ENCODE results near the gene INTU.
"Not testable (repeated sequence)": the region's sequence is repeated elsewhere in the genome, so short reads cannot be mapped to it uniquely, and the experiment has no call there.

Gene INTU

DNA sequence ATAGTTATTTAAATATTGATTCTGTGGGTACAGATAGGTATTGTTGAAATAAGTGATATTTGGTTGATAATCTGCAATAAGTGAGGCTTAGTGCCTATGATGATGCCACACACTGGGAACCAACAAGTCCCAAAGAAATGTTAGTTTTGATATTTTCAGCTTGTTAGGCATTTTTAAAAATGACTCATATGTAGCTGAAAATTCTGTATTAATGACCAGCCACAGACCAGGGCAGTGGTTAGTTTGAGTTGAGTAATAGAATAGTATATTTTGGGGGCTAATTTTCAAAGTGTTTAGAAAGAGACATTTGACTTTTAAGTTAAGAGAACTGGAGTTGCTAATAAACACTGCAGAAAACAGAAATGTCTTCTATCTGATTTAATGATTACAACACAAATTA lies 9.4 kb downstream of the INTU start:
- in situ Hi-C loops (cut with HindIII; ENCODE audit: low sequenced_read_pairs), result no loop called here

DNA sequence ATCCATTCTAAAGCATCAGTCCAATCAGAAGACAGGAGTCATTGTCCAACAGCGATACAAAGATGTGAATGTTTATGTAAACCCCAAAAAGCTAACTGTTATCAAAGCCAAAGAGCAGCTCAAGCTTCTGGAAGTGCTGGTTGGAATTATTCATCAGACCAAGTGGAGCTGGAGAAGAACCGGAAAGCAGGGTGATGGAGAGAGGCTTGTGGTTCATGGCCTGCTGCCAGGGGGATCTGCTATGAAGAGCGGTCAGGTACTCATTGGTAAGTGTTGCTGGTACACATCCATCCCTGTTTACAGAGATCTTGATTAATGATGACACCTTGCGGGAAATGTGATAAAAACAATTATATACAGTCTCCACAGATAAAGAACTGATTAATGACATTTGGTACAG lies 11.0 kb downstream of the INTU start:
- in situ Hi-C loops (cut with HindIII; ENCODE audit: low sequenced_read_pairs), result no loop called here

DNA sequence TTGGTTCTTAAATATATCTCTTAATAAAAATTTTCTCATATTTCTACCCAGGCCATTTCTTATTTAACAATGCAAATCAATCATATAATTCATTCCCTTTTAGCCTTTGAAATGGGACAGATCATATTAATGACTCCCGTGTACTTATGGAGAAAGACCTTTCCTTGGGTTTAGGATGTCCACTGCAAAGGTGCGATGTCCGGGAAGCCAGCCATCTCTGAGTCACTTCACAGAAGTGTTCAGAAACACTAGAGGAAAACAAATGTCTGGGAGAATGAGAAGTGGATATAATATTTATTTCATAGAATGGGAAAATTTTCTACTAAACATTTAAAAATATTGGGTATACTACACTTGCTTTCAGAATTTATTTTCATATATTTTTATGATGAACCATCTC lies 15.3 kb downstream of the INTU start:
- in situ Hi-C loops (cut with HindIII; ENCODE audit: low sequenced_read_pairs), result no loop called here

DNA sequence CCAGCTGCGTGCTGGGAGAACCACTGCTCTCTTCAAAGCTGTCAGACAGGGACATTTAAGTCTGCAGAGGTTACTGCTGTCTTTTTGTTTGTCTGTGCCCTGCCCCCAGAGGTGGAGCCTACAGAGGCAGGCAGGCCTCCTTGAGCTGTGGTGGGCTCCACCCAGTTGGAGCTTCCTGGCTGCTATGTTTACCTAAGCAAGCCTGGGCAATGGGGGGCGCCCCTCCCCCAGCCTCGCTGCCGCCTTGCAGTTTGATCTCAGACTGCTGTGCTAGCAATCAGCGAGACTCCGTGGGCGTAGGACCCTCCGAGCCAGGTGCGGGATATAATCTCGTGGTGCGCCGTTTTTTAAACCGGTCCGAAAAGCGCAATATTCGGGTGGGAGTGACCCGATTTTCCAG lies 22.8 kb downstream of the INTU start:
- in situ Hi-C loops (cut with HindIII; ENCODE audit: low sequenced_read_pairs), result not testable (repeated sequence)

DNA sequence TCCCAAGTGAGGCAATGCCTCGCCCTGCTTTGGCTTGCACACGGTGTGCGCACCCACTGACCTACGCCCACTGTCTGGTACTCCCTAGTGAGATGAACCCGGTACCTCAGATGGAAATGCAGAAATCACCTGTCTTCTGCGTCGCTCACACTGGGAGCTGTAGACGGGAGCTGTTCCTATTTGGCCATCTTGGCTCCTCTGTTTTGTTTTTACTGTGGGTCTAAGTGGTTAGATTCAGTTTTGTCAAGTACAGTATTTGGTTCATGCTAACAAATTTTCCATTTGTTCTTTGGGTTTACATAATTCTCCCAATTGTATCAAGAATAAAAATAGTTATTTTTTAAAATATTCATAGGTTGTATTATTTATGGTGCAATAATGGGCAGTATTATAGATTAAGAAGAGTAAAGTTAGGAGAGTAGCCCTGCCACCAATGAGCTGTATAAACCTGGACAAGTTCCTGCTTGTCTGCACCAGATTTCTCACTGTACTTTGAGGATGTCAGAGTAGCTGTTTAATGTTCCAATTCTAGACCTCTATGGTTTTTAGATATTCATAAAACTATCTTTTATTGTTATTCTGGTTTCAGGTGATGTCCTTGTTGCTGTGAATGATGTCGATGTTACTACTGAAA lies 23.4 kb downstream of the INTU start:
- in situ Hi-C loops (cut with HindIII; ENCODE audit: low sequenced_read_pairs), result no loop called here

DNA sequence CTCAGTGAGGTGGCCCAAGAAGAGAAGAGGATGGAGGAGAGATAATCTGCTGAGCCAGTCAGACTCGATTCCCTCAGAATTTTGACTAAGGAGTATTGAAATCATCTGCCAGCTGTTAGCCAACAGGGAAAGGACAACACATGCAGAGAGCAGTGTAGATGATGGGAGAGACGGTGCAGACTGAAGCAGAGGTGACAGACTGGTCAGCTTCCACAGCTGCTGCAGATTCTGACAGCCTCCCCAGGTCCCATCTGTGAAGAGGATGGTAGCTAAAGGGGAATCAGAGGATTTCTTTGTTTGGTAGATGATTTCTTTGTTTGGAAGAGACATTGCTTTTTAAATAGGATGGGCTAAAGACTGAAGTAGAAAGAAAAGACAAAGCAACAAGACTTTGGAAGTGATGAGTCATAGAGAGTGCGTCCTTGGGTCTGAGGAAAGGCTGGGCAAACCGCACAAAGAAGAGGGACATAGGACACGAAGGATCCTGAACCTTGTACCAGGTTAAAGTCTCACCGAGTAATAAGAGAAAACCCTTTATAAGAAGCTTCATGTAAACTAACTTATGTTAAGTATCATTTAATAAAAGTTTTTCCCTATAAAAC lies 27.6 kb downstream of the INTU start:
- in situ Hi-C loops (cut with HindIII; ENCODE audit: low sequenced_read_pairs), result no loop called here

DNA sequence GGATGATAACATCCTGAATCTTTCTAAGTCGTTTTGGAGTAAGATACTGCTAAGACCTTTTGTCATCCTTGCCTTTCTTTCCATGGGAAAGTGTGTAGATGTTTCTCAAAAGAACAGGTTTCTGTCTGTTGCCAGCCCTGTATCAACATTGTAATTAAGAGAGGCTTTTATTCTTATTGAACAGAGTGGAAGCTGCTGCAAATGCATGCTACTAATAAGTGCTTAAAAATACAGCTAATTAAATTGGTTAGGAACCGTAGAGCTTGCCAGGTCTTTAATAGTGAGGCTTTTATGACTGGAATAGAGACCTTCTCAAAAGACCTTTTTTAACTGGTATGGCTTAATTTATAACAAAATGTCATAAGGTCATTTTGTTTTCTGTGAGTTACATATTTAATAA lies 34.4 kb downstream of the INTU start:
- in situ Hi-C loops (cut with HindIII; ENCODE audit: low sequenced_read_pairs), result no loop called here

DNA sequence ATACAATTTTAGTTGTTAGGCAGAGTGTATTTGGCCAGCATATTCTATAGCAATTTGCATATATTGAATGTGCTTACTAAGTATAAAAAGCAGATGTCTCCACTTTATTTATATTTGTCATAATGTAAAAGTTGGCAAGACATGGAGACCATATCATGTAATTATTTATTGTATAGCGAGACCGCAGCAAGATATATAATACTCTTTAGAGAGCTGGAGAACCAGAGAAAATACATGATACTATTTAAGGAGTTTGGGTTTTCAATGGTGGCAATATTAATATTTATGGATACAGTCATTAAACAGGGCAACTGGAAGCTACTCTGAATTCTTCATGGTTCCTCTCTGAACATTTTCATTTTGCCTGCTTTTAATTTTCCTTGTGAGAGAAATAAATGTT lies 35.0 kb downstream of the INTU start:
- in situ Hi-C loops (cut with HindIII; ENCODE audit: low sequenced_read_pairs), result no loop called here

DNA sequence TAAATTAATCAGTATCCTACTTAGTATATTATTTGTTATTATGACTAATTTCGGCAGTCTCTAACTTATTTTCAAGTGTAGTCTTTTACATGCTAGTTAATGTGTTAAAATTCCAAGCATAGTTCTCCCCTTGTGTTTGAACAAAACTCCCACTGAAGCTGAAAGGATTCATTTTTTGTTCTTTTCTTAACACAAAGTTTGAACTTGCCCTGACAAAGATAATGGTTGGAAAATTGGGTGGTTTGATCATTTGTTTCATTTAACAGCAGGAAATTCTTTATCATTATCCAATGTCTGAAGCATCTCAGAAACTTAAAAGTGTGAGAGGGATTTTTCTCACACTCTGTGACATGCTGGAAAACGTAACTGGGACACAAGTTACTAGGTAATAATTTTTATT lies 36.0 kb downstream of the INTU start:
- in situ Hi-C loops (cut with HindIII; ENCODE audit: low sequenced_read_pairs), result no loop called here

DNA sequence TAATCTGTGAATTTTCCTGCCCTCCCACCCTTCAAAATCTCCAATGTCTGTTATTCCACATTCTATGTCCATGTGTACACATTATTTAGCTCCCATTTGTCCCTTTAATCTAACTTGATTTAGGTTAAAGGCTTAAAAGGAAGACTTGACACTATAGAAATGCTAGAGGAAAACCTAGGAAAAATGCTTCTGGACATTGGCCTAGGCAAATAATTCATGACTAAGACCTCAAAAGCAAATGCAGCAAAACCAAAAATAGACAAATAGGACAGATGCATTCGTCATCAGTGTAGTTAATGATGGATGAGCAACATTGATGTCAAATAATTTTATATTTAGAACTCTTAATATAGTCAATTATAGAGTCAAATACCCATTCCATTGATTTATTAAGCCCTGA lies 36.9 kb downstream of the INTU start:
- in situ Hi-C loops (cut with HindIII; ENCODE audit: low sequenced_read_pairs), result no loop called here

DNA sequence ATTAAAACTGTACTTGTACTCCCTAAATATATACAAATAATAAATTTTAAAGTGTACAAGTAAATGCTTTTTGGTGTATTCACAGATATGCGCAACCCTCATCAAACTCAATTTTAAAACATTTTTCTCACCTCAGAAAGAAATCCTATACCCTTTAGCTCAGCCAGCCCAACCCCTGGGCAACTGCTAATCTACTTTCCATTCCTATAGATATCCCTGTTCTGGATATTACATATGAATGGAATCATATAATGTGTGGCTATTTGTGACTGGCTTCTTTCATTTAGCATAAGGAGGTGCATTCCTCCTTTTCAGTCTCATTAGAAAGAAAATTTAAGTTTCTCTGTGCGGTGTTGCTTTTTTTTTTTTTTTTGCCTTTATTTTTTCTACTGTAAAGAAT lies 39.4 kb downstream of the INTU start:
- in situ Hi-C loops (cut with HindIII; ENCODE audit: low sequenced_read_pairs), result no loop called here

DNA sequence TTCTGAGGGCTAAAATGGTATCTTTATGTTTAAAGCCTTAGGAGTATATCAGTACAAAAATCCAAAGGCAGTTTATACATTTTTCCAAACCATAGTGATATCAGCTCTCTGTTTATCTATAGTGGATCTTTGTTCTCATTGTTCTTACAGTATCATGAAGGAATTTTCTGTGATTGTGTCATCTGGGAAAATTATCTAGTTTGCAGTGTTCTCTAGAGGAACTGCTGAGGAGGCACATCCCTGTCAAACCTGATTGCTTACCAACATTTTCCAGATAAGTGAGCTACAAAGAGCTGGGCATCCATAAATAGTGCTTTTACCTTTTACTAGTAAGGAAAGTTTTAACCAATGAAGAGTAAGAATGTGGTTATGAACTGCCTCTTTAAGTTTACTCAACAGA lies 52.5 kb downstream of the INTU start:
- in situ Hi-C loops (cut with HindIII; ENCODE audit: low sequenced_read_pairs), result no loop called here

DNA sequence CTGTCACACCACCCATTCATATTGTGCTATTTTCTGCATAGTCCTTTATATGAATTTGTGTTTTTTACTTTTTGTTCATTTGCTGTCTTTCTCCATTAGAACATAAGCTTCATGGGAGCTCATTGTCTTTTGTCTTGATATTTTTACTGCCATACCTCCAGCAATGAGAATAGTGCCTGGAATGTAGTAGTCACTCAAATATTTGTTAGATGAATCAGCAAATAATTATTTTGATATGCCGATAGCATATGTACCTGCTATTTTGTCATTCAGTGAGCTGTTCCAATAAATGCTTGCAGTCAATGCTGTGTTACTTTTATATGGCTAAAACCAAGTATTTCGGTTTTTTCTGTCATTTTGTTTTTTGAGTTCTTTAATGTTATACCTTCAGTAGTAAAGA lies 53.9 kb downstream of the INTU start:
- in situ Hi-C loops (cut with HindIII; ENCODE audit: low sequenced_read_pairs), result no loop called here

DNA sequence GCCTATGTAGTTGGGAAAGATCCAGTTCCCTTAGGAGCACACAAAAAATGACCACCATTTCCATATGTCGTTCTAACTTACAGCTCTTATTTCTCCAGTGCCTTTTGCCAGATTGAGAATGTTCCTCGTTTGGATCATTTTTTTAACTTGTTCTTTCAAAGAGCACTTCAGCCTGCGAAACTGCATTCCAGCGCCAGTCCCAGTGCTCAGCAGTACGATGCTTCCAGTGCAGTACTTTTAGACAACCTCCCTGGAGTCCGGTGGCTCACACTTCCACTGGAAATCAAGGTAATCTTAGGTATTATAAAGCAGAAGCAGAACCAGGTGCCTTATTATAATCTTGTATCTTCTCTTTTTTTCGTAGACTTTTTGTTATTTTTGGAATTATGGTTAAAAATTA lies 54.8 kb downstream of the INTU start:
- in situ Hi-C loops (cut with HindIII; ENCODE audit: low sequenced_read_pairs), result no loop called here

DNA sequence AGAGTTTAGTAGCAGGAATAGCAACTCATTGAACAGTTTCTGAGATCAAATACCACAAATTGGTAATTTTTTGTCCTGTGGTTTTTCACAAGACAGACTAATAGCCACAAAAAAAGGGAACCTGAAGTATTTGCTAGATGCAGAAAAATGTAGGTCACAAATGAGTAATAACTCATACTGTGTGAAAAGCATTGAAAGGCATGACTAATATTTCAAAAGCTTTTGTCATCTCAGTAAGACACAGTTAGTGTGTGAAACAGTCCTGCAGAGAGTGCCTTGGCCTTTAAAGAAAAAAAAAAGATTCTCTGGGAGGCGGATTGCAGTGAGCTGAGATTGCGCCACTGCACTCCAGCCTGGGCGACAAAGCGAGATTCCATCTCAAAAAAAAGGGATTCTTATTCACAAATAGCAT lies 66.0 kb downstream of the INTU start:
- in situ Hi-C loops (cut with HindIII; ENCODE audit: low sequenced_read_pairs), result no loop called here

DNA sequence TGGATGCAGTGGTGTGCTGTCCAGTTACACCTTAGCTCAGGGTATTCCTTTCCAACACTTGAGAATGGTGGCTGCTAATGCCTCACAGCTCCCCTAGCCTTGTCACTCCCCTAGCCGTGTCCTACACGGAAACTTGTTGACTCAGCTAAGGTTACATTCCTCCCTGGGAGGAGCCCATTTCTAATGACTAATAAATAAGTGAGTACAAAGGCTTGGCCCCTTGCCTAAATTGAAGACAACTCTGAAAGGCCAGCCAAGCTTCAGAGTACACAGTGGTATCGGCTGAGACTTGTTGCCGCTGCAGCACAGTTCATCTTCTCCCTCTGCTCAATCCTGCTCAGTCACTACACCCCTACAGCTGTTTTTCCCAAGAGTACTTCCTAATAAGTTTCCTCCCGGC lies 76.2 kb downstream of the INTU start:
- in situ Hi-C loops (cut with HindIII; ENCODE audit: low sequenced_read_pairs), result no loop called here

DNA sequence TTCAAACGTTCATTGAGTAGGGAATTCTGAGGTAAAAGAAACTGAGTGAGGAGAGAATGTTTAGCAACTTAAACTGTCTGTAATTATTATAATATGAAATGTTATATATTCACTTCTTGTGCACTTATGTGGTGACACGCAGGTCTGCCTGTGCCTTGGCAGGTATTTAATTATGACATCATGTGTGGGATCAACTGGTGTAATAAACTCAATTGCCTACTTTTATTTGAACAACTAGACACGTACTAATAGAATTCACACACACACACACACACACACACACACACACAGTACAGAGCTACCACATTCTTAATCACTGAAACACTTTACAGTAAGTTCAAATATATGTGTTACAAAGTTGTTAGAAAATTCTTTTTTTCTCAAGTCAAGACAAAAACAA lies 76.7 kb downstream of the INTU start:
- in situ Hi-C loops (cut with HindIII; ENCODE audit: low sequenced_read_pairs), result no loop called here

DNA sequence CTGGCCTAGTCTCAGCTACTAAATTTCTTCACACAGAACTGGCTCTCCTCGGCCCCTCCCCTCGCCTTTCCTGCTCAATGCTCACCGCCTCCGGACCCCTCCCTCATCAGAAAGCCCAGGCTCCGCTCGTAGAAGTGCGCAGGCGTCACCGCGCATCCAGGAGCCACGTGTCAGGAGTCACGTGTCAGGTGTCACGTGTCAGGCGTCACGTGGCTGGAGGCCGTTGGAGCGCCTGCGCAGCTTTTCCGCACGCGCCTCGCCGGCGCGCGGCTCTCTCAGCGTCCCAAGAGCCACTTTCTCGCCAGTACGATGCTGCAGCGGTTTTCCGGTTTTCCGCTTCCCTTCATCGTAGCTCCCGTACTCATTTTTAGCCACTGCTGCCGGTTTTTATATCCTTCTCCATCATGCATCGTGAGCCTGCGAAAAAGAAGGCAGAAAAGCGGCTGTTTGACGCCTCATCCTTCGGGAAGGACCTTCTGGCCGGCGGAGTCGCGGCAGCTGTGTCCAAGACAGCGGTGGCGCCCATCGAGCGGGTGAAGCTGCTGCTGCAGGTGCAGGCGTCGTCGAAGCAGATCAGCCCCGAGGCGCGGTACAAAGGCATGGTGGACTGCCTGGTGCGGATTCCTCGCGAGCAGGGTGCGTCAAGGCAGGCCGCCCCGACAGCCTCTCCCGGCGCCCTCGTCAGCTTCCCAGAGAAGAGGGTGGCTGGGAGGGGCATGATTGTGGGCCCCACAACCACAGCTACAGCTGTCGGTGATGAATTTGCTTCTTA lies 97.6 kb downstream of the INTU start, which contains the start of gene SLC25A31:
TSS of gene SLC25A31 (plus strand) at position 259 of the 772 bp plus-strand sequence. CDS start at position 405, 146 bp downstream.
- in situ Hi-C loops (cut with HindIII; ENCODE audit: low sequenced_read_pairs), result no loop called here

DNA sequence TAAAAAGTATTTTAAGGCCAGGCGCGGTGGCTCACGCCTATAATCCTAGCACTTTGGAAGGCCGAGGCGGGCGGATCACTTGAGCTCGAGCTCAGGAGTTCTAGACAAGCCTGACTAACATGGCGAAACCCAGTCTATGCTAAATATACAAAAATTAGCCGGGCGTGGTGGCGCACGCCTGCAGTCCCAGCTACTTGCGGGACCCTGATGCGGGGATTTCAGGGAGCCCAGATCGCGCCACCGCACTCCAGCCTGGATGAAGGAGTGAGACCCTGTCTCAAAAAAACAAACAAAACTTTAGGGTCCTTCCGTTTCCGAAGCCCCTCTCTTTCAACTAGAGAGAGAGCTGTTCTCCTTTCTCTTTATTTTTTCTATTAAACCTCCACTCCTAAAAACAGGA lies 98.6 kb downstream of the INTU start:
- in situ Hi-C loops (cut with HindIII; ENCODE audit: low sequenced_read_pairs), result no loop called here

DNA sequence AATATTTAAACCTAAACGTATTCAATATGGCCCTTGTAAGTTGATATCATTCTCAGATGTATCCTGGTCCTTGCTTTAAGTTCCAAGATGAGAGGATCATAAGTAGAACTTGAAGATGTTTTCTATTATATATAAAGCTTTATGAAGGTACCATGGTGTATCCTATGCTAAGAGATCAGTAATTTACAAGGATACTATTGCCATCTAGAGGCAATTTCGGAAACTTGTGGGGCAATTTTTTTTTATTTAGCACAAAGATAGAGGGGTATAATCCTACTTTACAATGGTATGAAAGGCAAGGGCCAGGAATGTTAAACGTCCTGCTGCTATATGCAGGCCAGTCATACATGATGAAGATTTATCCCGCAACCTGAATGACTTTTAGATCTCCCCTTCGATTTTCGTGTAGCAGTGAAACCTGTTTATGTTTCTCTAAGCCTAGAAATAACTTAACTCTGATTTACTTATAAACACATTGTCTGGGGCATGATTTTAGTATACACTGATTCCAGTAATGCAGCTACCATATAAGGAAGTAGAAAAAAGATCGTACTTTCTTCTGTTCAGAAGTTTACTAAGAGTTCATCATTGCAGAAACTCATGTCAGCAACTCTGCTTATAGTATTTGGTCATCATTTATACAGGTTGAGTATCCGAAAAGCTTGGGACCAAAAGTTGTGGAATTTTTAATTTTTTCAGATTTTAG lies 100.0 kb downstream of the INTU start:
- in situ Hi-C loops (cut with HindIII; ENCODE audit: low sequenced_read_pairs), result no loop called here

DNA sequence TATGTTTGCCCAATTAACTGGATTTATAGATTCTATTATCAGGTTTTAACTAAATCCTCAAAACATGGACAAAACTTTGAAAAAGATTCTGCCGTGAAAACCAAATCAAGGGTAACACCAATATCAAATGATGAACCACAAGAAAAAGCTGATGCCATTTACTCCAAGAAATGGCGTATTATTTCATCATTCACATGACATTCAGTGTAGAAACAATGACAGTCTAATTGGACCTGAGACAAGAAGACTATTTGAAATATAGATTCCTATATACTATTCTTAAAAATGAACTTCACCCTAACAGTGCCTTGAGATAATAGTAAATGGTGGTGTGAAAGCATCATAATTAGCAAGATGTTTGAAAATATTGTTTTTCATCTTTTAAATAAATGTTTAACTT lies 102.2 kb downstream of the INTU start:
- in situ Hi-C loops (cut with HindIII; ENCODE audit: low sequenced_read_pairs), result no loop called here

DNA sequence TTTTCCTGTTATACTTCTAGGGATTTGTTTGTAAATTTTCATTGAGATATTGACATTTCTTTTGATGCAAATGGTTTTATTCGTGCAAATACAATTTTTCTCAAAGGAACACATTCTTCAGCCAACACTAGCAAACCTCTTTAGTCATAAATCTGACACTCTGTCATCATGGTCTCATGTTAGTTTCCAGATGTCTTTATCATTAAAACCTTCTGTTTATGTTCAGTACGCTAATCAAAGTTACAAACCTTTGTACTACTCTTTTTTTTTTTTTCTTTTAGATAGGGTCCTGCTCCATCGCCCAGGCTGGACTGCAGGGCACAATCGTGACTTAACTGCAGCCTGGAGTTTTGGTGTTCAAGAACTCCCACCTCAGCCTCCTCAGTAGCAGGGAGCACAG lies 104.5 kb downstream of the INTU start:
- in situ Hi-C loops (cut with HindIII; ENCODE audit: low sequenced_read_pairs), result no loop called here

Data from DLD1 (cell line).